Measurements from ENCODE around the gene PPM1G.

The PPM1G gene

GRCh38 chr2:27442920-27443282 is 33.5 kb upstream of the PPM1G start:
- TF ChIP-seq CTCF (IDR thresholded peaks at IDR 0.05; ENCODE audit: low read depth, low read length): no peak
- no peak for DNase-seq (ENCODE audit: low read depth in 2 of 2)
- no peak overlapping the region for H3K4me3 ChIP-seq (replicated peaks in 1 of 2; ENCODE audit: low read depth in 2 of 2, low read length in 2 of 2)

GRCh38 chr2:27441958-27442919 is 32.8 kb upstream of the PPM1G start, which contains the start of gene KRTCAP3:
KRTCAP3 (plus strand) TSS chr2:27442381; CDS start chr2:27442413, 32 bp downstream.
- no peak for DNase-seq (ENCODE audit: low read depth in 2 of 2)
- TF ChIP-seq CTCF (IDR thresholded peaks at IDR 0.05; ENCODE audit: low read depth, low read length): no peak
- no peak within 1 kb of the TSS for H3K4me3 ChIP-seq (replicated peaks in 1 of 2; ENCODE audit: low read depth in 2 of 2, low read length in 2 of 2)

- DNase-seq (ENCODE audit: low read depth in 2 of 2): no peak
- no peak overlapping the region for H3K4me3 ChIP-seq (replicated peaks in 1 of 2; ENCODE audit: low read depth in 2 of 2, low read length in 2 of 2)
- no peak for TF ChIP-seq CTCF (IDR thresholded peaks at IDR 0.05; ENCODE audit: low read depth, low read length)
Observed at GRCh38 chr2:27441226-27441926, 32.0 kb upstream of the PPM1G start.

DNA sequence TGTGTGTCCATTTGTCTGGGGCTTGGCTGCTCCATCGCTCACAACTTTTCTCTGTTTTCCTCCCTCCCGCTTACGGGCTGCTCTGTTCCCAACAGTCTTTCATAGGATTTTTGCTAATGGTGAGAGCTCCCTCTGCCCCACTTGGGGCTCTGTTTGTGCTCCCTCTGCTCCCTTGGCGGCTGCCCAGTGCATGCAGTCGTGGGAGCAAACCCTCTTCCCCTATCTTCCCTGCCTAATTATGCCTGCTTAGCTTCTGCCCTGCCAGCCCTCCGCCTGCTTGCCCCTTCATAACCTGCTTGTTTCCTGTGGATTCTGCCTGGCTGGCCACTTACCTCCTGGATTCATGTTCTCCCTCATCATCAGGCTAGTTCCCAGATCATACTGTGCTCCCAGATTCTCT is 26.2 kb upstream of the PPM1G start:
- no peak for DNase-seq (ENCODE audit: low read depth in 2 of 2)
- TF ChIP-seq CTCF (IDR thresholded peaks at IDR 0.05; ENCODE audit: low read depth, low read length): no peak
- H3K4me3 ChIP-seq (replicated peaks in 1 of 2; ENCODE audit: low read depth in 2 of 2, low read length in 2 of 2): no peak overlapping the region

- no peak for TF ChIP-seq CTCF (IDR thresholded peaks at IDR 0.05; ENCODE audit: low read depth, low read length)
- no peak overlapping the region for H3K4me3 ChIP-seq (replicated peaks in 1 of 2; ENCODE audit: low read depth in 2 of 2, low read length in 2 of 2)
- DNase-seq (ENCODE audit: low read depth in 2 of 2): peak; percentile 16 to 73
Observed at GRCh38 chr2:27431395-27431794, 22.0 kb upstream of the PPM1G start.

- no peak for TF ChIP-seq CTCF (IDR thresholded peaks at IDR 0.05; ENCODE audit: low read depth, low read length)
- DNase-seq (ENCODE audit: low read depth in 2 of 2): peak; percentile 83 to 89
- H3K4me3 ChIP-seq (replicated peaks in 1 of 2; ENCODE audit: low read depth in 2 of 2, low read length in 2 of 2): peak overlapping the region; percentile 77 to 91
Observed at GRCh38 chr2:27428978-27429541, 19.7 kb upstream of the PPM1G start.

Data from cardiac fibroblast (primary cell).